Activated CD4-positive, alpha-beta T cell treated with anti-CD3 and anti-CD28 coated beads for 36 hours (primary cell): ENCODE data around the gene ASPRV1. TPM values are rescaled to one million over a fixed set of nuclear protein-coding genes. Genes with fewer than 3 reads are reported as not detected.

ENCODE experiments used
- ATAC-seq: fragments of 200-7000 bp; cut with Tn5 transposase; one replicate; pipeline ENCODE4 v1.10.0; 2021; ENCODE audit warnings: mild to moderate bottlenecking, moderate library complexity
- CTCF ChIA-PET: fragments of 350-600 bp; sonication (Branson Sonifier 250); formaldehyde crosslinking; loops from one replicate; lab custom pipeline; 2021; ENCODE audit warnings: antibody characterized with exemption; lab: Charles Lee
- POLR2A ChIA-PET: fragments of 350-600 bp; sonication (Branson Sonifier 250); formaldehyde crosslinking; loops from one replicate; lab custom pipeline; 2021; ENCODE audit warnings: antibody characterized with exemption, inconsistent platforms; lab: Charles Lee
- DNase-seq: peaks from one replicate; pipeline ENCODE4 v3.0.0-alpha.2; 2020
- H3K27ac Mint-ChIP-seq: one replicate; pipeline ENCODE4 v1.8.0; 2021; ENCODE audit warnings: mixed read lengths
- H3K27me3 Mint-ChIP-seq: one replicate; pipeline ENCODE4 v1.8.0; 2021; ENCODE audit warnings: mixed read lengths
- H3K36me3 Mint-ChIP-seq: one replicate; pipeline ENCODE4 v1.8.0; 2021; ENCODE audit warnings: low read depth, mixed read lengths
- H3K4me1 Mint-ChIP-seq: one replicate; pipeline ENCODE4 v1.8.0; 2021; ENCODE audit warnings: mixed read lengths
- H3K4me3 Mint-ChIP-seq: one replicate; pipeline ENCODE4 v1.8.0; 2021; ENCODE audit warnings: mild to moderate bottlenecking, moderate library complexity, mixed read lengths
- H3K9me3 Mint-ChIP-seq: one replicate; pipeline ENCODE4 v1.8.0; 2021; ENCODE audit warnings: low read depth, mixed read lengths
- intact Hi-C, 2 experiments: fragments of 100-400 bp; cut with DNase I in 1 of 2; cut with micrococcal nuclease in 1 of 2; formaldehyde crosslinking; loops; one replicate each; pipeline versions ENCODE4 v1.14.2 to v1.15.1; 2022 to 2024; cut with DNase I, micrococcal nuclease
- total RNA-seq, 2 experiments: library from RNA; stranded (reverse); gene quantifications; one replicate each; pipeline ENCODE4 v1.2.3, GENCODE V29; 2021

Gene ASPRV1
- total RNA-seq, 2 experiments from 2014 or later: 0.32 to 0.73 TPM

DNA sequence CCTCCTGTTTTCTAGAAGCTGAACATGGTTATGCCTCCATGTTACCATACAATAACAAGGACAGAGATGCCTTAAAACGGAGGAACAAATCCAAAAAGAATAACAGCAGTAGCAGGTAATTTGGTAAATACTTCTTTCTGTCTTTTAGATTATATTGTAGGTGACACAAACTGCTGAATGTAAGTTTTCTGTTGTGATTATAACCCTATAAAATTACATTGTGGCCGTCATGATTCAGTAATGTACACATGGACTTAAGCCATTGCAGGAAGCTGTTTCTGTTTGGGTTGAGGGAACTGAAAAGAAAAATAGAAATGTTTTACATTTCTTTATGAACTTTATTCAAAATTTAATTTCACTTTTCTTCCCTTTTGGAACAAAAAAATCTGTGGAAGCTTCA, 45.3 kb downstream of the ASPRV1 start:
- Mint-ChIP-seq H3K4me1 (peaks cover 35% of the 10 kb centered on the region), H3K27me3 (no peaks in the 10 kb centered on the region), H3K27ac (peak overlapping the region; percentile 29), H3K36me3 (peaks cover 14% of the 10 kb centered on the region), H3K4me3 (peak overlapping the region; percentile 71), H3K9me3 (no peaks in the 10 kb centered on the region)
- intact Hi-C loops: loop anchor here in 1 of 2 experiments (10.0 kb wide), 1 partner anchor 339 kb away; the partner anchor contains the start of gene PCYOX1
- ChIA-PET CTCF (interaction anchor here (1.0 to 5.3 kb wide), 5 partner anchors 9 to 222 kb away, joined by 3 to 44 read pairs (median 3); no protein-coding TSS in a partner anchor), POLR2A (interaction anchor here (0.6 to 3.5 kb wide), 6 partner anchors 155 to 341 kb away, joined by 3 to 32 read pairs (median 4); partner anchors contain the start of gene PCBP1)
- DNase-seq (no peak), ATAC-seq (no peak)

DNA sequence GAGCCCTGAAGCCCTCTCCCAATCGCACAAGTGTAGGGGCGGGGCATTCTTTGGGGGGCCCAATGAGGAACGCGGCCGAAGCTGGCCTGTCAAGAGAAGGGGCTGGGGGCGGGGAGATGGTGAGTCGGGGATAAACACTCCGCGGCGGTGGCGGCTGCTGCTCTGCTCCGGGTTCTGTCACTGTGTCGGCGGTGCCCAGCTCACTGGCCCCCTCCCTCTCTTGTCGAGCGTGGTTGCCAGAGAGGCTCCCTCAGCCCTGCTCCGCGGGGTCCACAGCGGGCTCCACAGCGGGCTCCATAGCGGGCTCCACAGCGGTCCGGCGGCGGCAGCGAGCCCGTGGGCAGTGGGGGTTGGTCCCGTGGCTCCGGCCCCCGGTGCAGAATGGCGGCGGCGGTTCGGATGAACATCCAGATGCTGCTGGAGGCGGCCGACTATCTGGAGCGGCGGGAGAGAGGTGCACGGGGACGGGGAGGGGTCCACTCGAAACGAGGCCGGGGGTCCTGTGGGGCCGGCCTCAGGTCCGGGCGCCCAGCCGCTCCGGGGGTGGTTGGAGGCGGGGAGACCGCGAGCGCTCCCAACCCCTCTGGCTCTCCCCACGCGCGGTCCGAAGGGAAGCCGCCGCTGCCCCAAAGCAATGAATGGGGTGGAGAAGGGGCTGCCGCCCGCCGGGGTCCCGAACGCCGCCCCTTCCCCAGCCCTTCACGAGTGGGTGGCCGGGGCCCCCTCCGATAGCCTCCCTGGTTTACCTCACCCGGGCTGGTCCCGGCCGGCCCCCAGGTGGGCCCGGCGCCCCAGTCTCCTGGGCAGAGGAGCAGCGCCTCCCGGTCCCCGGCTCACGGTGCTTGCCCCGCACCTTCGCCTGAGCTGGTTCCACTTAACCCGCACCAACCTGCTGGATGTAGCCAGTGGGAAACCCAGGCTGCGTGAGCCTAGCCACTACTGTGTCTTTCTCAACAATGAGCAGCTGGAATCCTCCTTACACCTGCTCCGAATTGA, 46.2 kb downstream of the ASPRV1 start, which contains the start of gene MXD1:
TSS of gene MXD1 (plus strand) at position 160 of the 996 bp plus-strand sequence. CDS start at position 382, 222 bp downstream.
- Mint-ChIP-seq H3K27me3 (no peaks in the 10 kb centered on the region), H3K4me1 (peaks cover 35% of the 10 kb centered on the region), H3K9me3 (no peaks in the 10 kb centered on the region), H3K36me3 (peaks cover 12% of the 10 kb centered on the region), H3K4me3 (peak within 1 kb of the TSS; percentile 81), H3K27ac (peak within 1 kb of the TSS; percentile 89)
- ChIA-PET POLR2A (interaction anchor here (0.6 to 3.5 kb wide), 30 partner anchors 8 to 378 kb away, joined by 3 to 34 read pairs (median 4); partner anchors contain the start of genes C2orf42, PCBP1, PCYOX1 and SNRPG), CTCF (interaction anchor here (0.6 to 5.4 kb wide), 27 partner anchors 8 to 731 kb away, joined by 3 to 71 read pairs (median 5); partner anchors contain the start of genes C2orf42 and FAM136A)
- ATAC-seq (no peak), DNase-seq (peak; percentile 100)
- intact Hi-C loops: loop anchor here (1.0 to 10.0 kb wide), 14 partner anchors 19 to 528 kb away; partner anchors contain the start of genes SNRPG (in 2 of the 2), AAK1 (in 1 of the 2), FAM136A (in 1 of the 2) and GFPT1 (in 1 of the 2)

DNA sequence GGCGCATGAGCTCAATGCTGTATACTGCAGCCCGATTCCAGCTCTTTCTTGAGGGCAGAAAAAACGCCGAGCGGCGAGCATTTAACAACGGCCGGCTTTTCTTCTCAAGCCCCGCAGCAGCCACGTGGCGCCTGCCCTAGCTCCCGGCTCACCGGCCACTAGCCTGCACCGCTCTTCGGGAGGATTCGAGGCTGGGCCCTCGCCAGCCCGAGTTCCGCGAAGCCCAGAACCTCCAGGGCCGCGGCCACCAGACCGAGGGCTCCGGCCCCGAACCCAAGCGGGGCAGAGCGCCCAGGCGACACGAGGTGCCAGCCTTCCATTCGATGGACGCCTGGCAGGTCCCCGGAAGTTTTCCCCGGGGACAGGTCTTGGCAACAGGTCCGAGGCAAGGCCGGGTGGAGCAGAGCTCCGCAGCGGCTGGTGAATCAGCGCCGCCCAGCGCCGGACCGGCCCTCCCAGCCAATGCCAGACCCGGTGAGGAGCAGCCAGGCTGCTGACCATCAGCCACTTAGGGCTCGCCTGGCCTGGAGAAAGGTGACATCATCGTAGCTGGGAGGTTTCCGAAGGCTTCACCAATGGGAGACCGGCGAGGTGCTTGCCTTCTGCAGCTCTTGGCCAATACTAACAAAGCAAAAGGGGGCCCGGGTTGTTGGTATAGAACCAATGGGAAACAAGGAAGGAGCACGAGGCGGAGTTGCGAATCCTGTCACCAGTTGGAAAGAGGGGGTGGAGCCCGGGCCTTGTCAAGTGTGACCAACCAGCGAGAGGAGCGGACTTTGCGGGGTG, 47.1 kb downstream of the ASPRV1 start:
- DNase-seq (peak; percentile 63), ATAC-seq (peak; percentile 96)
- no peaks in the 10 kb centered on the region for H3K27me3 Mint-ChIP-seq
- intact Hi-C loops: loop anchor here (1.0 to 10.0 kb wide), 14 partner anchors 20 to 527 kb away; partner anchors contain the start of genes SNRPG (in 2 of the 2), AAK1 (in 1 of the 2), FAM136A (in 1 of the 2) and GFPT1 (in 1 of the 2)
- H3K36me3 Mint-ChIP-seq: peaks cover 13% of the 10 kb centered on the region
- POLR2A ChIA-PET: interaction anchor here (0.6 to 3.5 kb wide), 33 partner anchors 9 to 379 kb away, joined by 3 to 34 read pairs (median 6); partner anchors contain the start of genes C2orf42, PCBP1, PCYOX1 and SNRPG
- H3K9me3 Mint-ChIP-seq: no peaks in the 10 kb centered on the region
- H3K4me1 Mint-ChIP-seq: peaks cover 35% of the 10 kb centered on the region
- CTCF ChIA-PET: interaction anchor here (0.6 to 5.4 kb wide), 32 partner anchors 9 to 732 kb away, joined by 3 to 71 read pairs (median 5); partner anchors contain the start of genes C2orf42, FAM136A, PCYOX1 and SNRNP27
- H3K27ac Mint-ChIP-seq: peak overlapping the region; percentile 89
- peak overlapping the region; percentile 81 for H3K4me3 Mint-ChIP-seq

DNA sequence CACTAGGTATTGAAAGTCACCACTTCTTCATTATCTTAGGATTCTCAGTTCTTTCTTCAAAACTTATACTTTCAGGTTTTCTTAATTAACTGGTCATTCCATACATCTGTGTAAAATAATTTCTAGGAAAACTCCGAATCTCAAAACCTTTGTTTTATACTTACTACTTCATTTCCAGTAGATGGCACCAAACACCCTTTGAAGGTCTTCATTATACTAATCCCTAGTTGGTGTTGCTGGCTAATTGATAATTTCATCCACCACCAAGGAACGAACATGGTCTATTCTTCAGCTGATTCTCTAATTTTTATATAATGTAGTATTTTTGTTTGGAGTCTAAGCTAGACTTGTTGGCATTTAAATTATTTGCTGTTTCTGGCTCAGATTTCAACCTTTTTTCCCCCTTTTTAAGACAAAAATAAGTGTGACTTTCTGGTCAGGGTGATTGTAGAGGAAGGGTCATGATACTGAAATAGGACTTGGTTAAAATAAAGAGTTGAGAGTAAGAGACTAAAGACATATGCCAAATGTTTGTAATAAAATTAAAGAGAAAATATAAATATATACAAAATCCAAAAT, 49.4 kb downstream of the ASPRV1 start:
- DNase-seq: no peak
- H3K27ac Mint-ChIP-seq: peak overlapping the region; percentile 17
- ChIA-PET POLR2A (interaction anchor here (0.6 kb wide), 1 partner anchor 163 kb away, joined by 3 read pairs; no protein-coding TSS in a partner anchor), CTCF (interaction anchor here (0.6 to 5.4 kb wide), 26 partner anchors 8 to 390 kb away, joined by 3 to 71 read pairs (median 3); partner anchors contain the start of genes C2orf42, FAM136A, GMCL1 and PCYOX1)
- no peak for ATAC-seq
- no peak overlapping the region for H3K4me3 Mint-ChIP-seq
- H3K9me3 Mint-ChIP-seq: no peaks in the 10 kb centered on the region
- H3K27me3 Mint-ChIP-seq: no peaks in the 10 kb centered on the region
- H3K36me3 Mint-ChIP-seq: peaks cover 17% of the 10 kb centered on the region
- intact Hi-C loops: loop anchor here in 1 of 2 experiments (1.0 to 10.0 kb wide), 3 partner anchors 190 to 390 kb away; partner anchors contain the start of genes FAM136A and PCYOX1
- H3K4me1 Mint-ChIP-seq: peaks cover 23% of the 10 kb centered on the region

Other genes starting within 250 kb of the ASPRV1 start
- gene ANXA4, start 219.5 kb downstream of the ASPRV1 start, total RNA-seq: 10 to 100 TPM; 24.8 to 30.7 TPM
- 10 to 100 TPM; 14.5 to 20.3 TPM for gene GMCL1, start 132.0 kb downstream of the ASPRV1 start, total RNA-seq
- gene SNRNP27, start 67.7 kb downstream of the ASPRV1 start, total RNA-seq: 10 to 100 TPM; 67.7 to 76.6 TPM
- 10 to 100 TPM in 1 of 2 experiments, 1 to 10 TPM in 1; 6.1 to 10.6 TPM for gene MXD1, start 46.5 kb downstream of the ASPRV1 start, total RNA-seq
- gene PCBP1, start 125.8 kb upstream of the ASPRV1 start, total RNA-seq: 100 to 1,000 TPM; 417 to 450 TPM
- gene C2orf42, start 229.4 kb upstream of the ASPRV1 start, total RNA-seq: 10 to 100 TPM; 22.6 to 23.3 TPM